GM18909 (cell line): ENCODE measurements around the gene FASTKD3.
"Not testable (repeated sequence)": the region's sequence is repeated elsewhere in the genome, so short reads cannot be mapped to it uniquely, and the experiment has no call there.

Source experiments
- ATAC-seq: cut with Tn5 transposase; IDR thresholded peaks from one replicate; pipeline ENCODE4 v1.9.1; 2021; ENCODE audit warnings: mild to moderate bottlenecking; ENCODE audit not compliant: unreplicated experiment, poor library complexity

FASTKD3 gene

GRCh38 chr5:7868773-7869473 lies at the start of gene FASTKD3, which contains the start of gene MTRR:
TSS of gene FASTKD3 (minus strand) at chr5:7869031. CDS start at chr5:7868083, 948 bp downstream.
TSS of gene MTRR (plus strand) at chr5:7869148. CDS start at chr5:7870795, 1,647 bp downstream.
- peak; percentile 98 for ATAC-seq

- no peak for ATAC-seq
Observed at GRCh38 chr5:7917130-7918123, 48.6 kb upstream of the FASTKD3 start.

DNA sequence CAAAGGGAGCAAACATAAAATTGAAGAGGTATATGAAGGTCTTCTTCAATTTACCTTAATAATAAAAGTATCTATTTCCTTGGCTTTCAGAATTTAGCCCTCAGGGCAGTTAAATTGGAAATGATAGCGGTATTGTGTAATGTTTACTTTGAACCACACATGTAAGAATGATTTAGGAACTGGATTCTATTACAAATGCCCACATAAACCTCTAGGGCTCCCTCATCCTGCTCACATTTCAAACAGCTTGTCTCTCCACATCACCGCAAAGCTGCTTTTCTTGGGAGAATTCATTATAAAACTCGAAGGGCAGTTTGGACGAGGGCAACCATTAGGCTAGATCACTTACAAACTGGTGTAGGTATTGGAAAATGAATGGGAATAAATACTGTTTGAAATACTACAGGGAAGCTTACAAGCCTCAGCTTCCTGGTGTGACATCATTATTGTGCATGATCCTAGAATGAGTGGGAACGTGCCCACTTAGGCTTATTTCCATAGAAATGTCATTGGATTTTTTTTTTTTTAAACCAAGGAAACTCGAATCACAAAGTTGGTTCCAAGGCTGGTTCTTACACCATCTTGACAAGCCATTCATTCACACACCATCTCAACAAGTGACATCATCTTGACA lies 47.5 kb upstream of the FASTKD3 start:
- no peak for ATAC-seq

- not testable (repeated sequence) for ATAC-seq
Observed at GRCh38 chr5:7911429-7911771, 42.6 kb upstream of the FASTKD3 start.

DNA sequence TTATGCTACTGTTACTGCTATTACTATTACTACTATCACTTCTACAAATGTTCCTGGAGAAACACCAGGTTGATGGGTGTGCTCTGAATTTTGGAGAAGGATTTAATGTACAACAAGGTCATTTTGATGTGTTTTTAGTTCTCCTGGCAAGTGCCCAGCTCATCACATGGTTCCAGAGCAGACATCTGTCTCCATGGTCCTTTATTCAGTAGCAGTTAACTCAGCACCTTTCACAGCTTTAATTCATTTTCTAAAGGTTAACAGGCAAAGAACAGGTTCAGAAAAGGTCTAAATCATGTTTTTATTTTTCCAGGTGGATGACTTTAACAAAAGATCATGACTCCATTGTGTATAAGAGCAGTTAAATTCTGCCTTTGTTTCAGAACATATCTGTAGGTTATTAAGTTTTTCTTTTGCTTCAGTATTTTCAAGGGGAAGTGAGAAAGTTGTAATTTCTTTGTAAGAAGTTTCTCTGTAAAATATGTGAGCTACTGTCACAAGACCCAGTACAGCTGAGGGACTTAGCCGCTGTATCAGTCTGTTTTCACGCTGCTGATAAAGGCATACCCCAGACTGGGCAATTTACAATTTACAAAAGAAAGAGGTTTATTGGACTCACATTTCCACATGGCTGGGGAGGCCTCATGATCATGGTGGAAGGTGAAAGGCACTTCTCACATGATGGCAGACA lies 42.1 kb upstream of the FASTKD3 start:
- peak; percentile 68 for ATAC-seq

- no peak for ATAC-seq
Observed at GRCh38 chr5:7908317-7908716, 39.5 kb upstream of the FASTKD3 start.

GRCh38 chr5:7907612-7908011 lies 38.8 kb upstream of the FASTKD3 start:
- ATAC-seq = no peak

DNA sequence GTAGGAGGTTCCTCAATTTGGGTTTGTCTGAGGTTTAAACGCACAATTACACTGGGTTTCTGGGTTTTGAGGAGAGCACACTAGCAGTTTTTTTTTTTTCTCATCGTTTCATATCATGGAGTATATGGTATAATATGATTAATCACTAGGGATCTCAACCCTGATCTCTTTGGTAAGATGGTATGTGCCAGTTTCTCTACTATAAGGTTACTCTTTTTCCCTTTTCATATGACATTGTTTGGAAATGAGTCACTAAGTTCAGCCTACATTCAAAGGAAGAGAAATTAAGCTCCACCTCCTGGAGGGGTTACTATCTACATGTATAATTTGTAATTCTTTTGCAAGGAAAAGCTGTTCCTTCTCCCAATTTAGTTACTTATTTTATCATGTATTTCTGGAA lies 35.3 kb upstream of the FASTKD3 start:
- ATAC-seq = no peak

DNA sequence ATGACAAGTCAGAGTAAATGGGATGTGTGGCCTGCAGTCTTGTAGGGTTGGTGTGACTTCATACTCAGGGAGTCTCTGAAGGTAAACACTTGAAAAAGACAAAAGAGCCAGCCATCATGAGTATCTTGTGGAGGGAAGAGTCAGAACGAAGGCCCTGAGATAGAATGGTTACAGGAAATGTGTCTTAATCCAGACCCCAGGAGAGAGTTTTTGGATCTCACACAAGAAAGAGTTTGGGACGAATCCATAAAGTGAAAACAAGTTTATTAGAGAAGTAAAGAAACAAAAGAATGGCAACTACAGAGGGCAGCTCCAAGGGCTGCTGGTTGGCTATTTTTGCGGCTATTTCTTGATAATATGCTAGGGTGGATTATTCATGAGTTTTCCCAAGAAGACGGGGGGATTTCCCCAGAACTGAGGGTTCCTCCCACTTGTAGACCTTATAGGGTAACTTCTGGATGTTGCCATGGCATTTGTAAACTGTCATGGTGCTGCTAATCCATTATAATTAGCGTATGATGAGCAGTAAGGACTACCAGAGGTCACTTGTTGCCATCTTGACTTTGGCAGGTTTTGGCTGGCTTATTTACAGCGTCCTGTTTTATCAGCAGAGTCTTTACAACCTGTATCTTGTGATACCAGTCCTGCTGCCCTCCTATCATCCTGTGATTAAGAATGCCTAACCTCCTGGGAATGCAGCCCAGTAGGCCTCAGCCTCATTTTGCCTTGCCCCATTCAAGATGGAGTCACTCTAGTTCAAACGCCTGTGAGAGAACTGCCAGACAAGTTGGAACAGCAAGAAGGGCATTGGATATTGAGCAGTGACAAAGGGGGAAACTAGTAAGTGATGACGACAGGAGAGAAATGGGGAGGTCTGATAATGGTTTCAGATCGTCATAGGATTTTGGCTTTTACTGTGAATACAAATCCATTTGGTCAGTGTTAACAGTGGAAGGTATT lies 34.1 kb upstream of the FASTKD3 start:
- ATAC-seq = no peak

DNA sequence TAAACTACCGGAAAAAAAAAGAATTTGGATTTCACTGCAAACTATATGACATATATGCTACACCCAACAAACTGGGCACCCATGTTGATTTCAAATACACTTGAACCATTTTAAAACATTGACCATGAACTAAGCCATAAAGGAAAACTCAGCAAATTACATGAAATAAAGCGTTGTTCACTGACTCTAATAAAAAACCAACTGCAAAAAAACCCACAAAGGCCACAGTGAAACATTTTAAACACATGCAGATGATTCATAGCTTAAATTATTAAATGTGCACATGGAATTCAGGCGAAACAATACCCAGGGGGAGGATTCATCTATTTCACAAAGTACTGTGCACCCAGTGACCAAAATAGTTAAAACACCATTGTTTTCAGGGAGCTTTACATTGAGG lies 33.4 kb upstream of the FASTKD3 start:
- no peak for ATAC-seq

- peak; percentile 41 for ATAC-seq
Observed at GRCh38 chr5:7897014-7897600, 28.3 kb upstream of the FASTKD3 start.

DNA sequence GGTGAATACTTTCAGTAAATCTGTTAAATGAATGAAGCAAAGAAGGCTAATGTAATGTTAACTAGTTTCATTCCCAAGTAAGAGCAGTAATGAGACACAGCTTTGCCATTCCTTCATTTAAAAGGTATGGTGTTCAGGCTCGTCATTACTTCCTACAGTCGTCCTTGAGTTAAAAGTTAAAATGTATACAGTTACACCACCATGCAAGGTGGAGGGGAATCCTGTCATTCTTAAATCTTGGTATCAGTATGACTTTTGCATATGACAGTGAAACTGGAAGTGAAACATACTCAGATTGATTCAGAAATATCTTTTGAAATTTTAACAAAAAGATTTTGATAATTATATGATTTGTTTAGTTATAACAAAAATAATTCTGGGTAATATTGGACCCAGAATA lies 26.0 kb upstream of the FASTKD3 start:
- ATAC-seq = peak; percentile 98

DNA sequence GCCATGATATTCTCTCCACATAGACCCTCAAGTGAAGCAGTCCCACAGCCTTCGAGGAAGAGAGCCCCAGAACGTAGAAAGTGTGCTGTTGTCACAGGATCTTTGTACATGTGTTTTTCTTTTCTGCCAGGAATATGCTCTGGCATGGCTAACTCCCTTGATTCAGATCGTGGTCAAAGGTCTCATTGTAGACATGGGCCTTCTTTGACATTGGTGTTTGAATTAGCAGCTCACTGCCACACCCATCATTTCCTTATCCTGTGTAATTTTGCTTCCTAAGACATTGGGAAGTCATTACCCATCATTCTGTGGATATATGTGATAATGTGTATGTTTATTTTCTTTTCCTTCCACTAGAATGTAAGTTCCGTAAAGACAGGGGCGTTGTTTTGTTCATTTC lies 25.6 kb upstream of the FASTKD3 start:
- ATAC-seq = no peak

DNA sequence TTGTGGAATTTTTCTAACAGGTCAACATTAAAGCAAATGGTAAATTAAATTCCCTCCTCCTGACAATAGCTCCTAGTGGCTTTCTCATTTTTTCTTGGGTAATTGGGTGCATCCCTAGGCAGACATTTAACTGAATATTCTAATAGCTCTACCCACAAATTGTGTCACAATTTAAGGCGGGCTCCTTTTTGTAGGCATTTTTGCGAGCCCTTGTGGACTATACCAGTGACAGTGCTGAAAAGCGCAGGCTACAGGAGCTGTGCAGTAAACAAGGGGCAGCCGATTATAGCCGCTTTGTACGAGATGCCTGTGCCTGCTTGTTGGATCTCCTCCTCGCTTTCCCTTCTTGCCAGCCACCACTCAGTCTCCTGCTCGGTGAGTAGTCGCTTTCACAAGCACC lies 20.1 kb upstream of the FASTKD3 start:
- no peak for ATAC-seq

DNA sequence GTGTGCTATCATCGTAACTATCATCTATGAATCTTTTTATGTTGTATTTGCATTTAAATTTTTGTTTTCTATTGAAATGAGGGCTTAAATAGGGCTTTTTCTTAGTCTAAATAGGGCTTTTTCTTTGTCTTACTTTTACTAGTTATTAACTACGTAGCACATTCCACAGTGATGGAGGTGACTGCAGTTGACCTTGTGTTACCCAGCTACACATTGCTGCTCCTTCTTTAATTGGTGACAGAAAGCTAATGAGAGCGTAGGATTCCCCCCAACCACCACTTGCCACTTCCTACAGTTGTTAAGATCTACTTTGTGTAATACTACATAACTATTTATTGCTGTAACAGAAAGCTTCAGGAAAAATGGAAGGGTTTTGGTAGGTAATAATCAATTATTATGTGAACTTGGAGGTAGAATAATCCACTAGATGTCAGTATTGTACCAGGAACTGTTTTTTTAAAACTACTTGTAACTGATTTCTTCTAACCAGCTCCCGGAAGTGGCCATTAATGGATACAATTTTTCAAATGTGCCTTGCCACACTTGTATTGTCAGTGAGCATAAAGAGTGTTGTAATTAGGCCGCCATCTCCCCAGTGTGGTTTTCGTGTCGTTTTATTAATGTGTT lies 18.1 kb upstream of the FASTKD3 start:
- ATAC-seq = peak; percentile 66

GRCh38 chr5:7884491-7885267 lies 15.8 kb upstream of the FASTKD3 start:
- ATAC-seq = no peak

- ATAC-seq = no peak
Observed at GRCh38 chr5:7882926-7883325, 14.1 kb upstream of the FASTKD3 start.

DNA sequence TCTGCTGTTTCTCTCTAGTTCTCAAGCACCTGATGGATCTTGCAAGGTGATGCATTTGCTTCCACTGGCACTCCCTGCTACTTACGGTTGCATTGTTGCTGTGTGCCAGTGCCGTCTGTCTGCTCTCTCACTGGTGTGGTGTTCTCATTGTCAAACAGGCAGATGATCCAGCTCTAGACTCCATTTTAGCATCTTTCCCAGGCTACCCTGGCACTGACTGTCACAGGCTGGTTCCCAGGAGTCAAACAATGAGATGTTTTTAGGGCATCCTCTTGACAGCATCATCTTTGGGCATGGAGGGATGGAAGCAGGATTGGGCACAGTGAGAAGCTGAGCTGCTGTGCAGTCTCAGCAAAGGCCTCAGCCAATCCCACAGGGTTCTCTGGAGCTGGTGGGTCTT lies 13.0 kb upstream of the FASTKD3 start:
- ATAC-seq = no peak
